ENCODE measurements around the gene NOP9.

NOP9 gene

DNA sequence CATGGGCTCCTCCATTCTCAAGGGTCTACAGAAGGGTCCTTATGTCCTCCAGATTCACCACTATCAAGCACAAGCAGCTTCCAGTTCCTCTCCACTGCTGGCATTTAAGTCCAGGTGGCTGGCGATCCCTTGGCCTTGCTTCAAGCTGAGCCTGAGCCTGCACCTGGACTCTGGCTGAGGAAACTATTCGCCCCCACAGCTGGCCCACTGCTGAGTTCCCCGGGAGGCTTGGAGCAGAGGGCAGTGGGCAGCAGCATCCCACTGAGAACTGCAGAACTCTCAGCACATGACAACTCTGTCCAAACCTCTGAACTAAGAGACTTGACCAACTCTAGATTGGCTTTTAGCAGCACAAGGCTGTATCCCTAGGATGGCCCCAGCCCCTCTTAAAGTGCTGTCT lies 16.9 kb upstream of the NOP9 start:
- in situ Hi-C loops (cut with HindIII; ENCODE audit: low sequenced_read_pairs), result no loop called here
- TF ChIP-seq CTCF (IDR thresholded peaks at IDR 0.05; ENCODE audit: low read depth, low read length, missing control alignments), result no peak
- DNase-seq (ENCODE audit: low read depth), result no peak
- H3K4me3 ChIP-seq (ENCODE audit: low read depth, low read length), result no peak overlapping the region

GRCh38 chr14:24283796-24284460 lies 15.7 kb upstream of the NOP9 start:
- no peak for DNase-seq (ENCODE audit: low read depth)
- H3K4me3 ChIP-seq (ENCODE audit: low read depth, low read length), result no peak overlapping the region
- TF ChIP-seq CTCF (IDR thresholded peaks at IDR 0.05; ENCODE audit: low read depth, low read length, missing control alignments), result no peak
- in situ Hi-C loops (cut with HindIII; ENCODE audit: low sequenced_read_pairs), result no loop called here

GRCh38 chr14:24284501-24285035 lies 15.1 kb upstream of the NOP9 start:
- no peak for DNase-seq (ENCODE audit: low read depth)
- H3K4me3 ChIP-seq (ENCODE audit: low read depth, low read length), result no peak overlapping the region
- no peak for TF ChIP-seq CTCF (IDR thresholded peaks at IDR 0.05; ENCODE audit: low read depth, low read length, missing control alignments)
- in situ Hi-C loops (cut with HindIII; ENCODE audit: low sequenced_read_pairs), result no loop called here

GRCh38 chr14:24285351-24285750 lies 14.3 kb upstream of the NOP9 start:
- no peak for TF ChIP-seq CTCF (IDR thresholded peaks at IDR 0.05; ENCODE audit: low read depth, low read length, missing control alignments)
- in situ Hi-C loops (cut with HindIII; ENCODE audit: low sequenced_read_pairs), result no loop called here
- H3K4me3 ChIP-seq (ENCODE audit: low read depth, low read length), result no peak overlapping the region
- DNase-seq (ENCODE audit: low read depth), result no peak

GRCh38 chr14:24286996-24287395 lies 12.7 kb upstream of the NOP9 start:
- TF ChIP-seq CTCF (IDR thresholded peaks at IDR 0.05; ENCODE audit: low read depth, low read length, missing control alignments), result no peak
- no peak for DNase-seq (ENCODE audit: low read depth)
- no peak overlapping the region for H3K4me3 ChIP-seq (ENCODE audit: low read depth, low read length)
- in situ Hi-C loops (cut with HindIII; ENCODE audit: low sequenced_read_pairs), result no loop called here

GRCh38 chr14:24289649-24290280 lies 9.9 kb upstream of the NOP9 start:
- no peak for TF ChIP-seq CTCF (IDR thresholded peaks at IDR 0.05; ENCODE audit: low read depth, low read length, missing control alignments)
- no peak for DNase-seq (ENCODE audit: low read depth)
- in situ Hi-C loops (cut with HindIII; ENCODE audit: low sequenced_read_pairs), result no loop called here
- H3K4me3 ChIP-seq (ENCODE audit: low read depth, low read length), result no peak overlapping the region

Measured in astrocyte of the cerebellum (primary cell).